GM18858 (cell line): ENCODE results near the gene VAPA.

Experiments used
- ATAC-seq: cut with Tn5 transposase; IDR thresholded peaks from one replicate; pipeline ENCODE4 v1.9.1; 2021; ENCODE audit not compliant: unreplicated experiment

Gene VAPA

GRCh38 chr18:9913526-9914333 lies at the start of gene VAPA:
Gene VAPA, plus strand, starts transcription at chr18:9914016. Its CDS starts 241 bp downstream, at chr18:9914257.
- ATAC-seq: peak; percentile 80

- ATAC-seq: no peak
Measured at GRCh38 chr18:9865764-9866490, 47.9 kb upstream of the VAPA start.

GRCh38 chr18:9866627-9867026 lies 47.2 kb upstream of the VAPA start:
- no peak for ATAC-seq

GRCh38 chr18:9867071-9867594 lies 46.7 kb upstream of the VAPA start:
- ATAC-seq: no peak

- no peak for ATAC-seq
Measured at GRCh38 chr18:9868857-9869714, 44.7 kb upstream of the VAPA start.

- ATAC-seq: peak; percentile 88
Measured at GRCh38 chr18:9869715-9870430, 43.9 kb upstream of the VAPA start.

- ATAC-seq: no peak
Measured at GRCh38 chr18:9870431-9871008, 43.3 kb upstream of the VAPA start.

- no peak for ATAC-seq
Measured at GRCh38 chr18:9871244-9871746, 42.5 kb upstream of the VAPA start.

- ATAC-seq: no peak
Measured at GRCh38 chr18:9872823-9873222, 41.0 kb upstream of the VAPA start.

- ATAC-seq: no peak
Measured at GRCh38 chr18:9874728-9875127, 39.1 kb upstream of the VAPA start.

GRCh38 chr18:9876212-9876866 lies 37.5 kb upstream of the VAPA start:
- no peak for ATAC-seq

- ATAC-seq: no peak
Measured at GRCh38 chr18:9876867-9877654, 36.8 kb upstream of the VAPA start.

- no peak for ATAC-seq
Measured at GRCh38 chr18:9877655-9878014, 36.2 kb upstream of the VAPA start.

- ATAC-seq: no peak
Measured at GRCh38 chr18:9878095-9878494, 35.7 kb upstream of the VAPA start.

- no peak for ATAC-seq
Measured at GRCh38 chr18:9878783-9879242, 35.0 kb upstream of the VAPA start.

GRCh38 chr18:9884090-9884489 lies 29.7 kb upstream of the VAPA start:
- ATAC-seq: no peak

GRCh38 chr18:9884532-9885140 lies 29.2 kb upstream of the VAPA start:
- no peak for ATAC-seq
